Measurements from ENCODE around the gene FAF2. TPM values are rescaled to one million over a fixed set of nuclear protein-coding genes. Genes with fewer than 3 reads are reported as not detected.
"Not testable (repeated sequence)": the region's sequence is repeated elsewhere in the genome, so short reads cannot be mapped to it uniquely, and the experiment has no call there.

Gene FAF2
- total RNA-seq, 4 donors from 2014 or later, result 12.3 to 47.8 (median 32.5) TPM

DNA sequence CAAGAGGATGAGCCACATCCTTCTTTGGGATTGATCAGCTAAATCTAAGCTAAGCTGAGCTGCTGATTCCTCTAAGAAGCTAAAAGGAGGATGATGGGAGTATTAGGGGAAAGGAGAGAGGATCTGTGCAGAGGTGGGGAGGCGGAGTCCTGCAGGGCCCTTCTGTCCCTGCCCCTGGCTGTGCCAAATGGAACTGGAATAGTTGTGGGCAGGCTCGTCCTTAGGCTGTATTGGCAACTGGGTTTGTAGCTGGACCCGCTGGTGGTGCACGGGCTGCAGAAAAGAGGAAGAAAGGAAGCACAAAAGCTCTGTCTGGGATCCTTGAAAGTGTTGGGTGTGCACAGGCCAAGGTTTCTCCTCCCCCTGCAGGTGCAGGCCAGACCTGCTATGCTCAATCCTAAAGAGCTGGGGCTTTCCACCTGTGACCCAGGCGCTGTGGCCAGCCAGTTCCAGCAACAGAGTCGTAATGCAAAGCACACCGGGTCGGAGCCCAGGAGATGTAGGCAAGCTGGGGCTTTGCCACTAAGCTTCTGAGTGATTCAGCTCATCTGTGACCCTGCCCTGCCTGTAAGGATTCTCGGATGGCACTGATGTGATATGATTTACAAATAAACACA is 41.6 kb upstream of the FAF2 start:
- no peak overlapping the region for H3K4me3 ChIP-seq
- intact Hi-C loops (cut with DNase I; ENCODE audit: low total_unique reads), result no loop called here
- H3K27me3 ChIP-seq, result no peaks in the 10 kb centered on the region
- H3K36me3 ChIP-seq, result no peaks in the 10 kb centered on the region
- no peak for DNase-seq
- H3K9me3 ChIP-seq, result no peaks in the 10 kb centered on the region
- TF ChIP-seq, protein P1, sequence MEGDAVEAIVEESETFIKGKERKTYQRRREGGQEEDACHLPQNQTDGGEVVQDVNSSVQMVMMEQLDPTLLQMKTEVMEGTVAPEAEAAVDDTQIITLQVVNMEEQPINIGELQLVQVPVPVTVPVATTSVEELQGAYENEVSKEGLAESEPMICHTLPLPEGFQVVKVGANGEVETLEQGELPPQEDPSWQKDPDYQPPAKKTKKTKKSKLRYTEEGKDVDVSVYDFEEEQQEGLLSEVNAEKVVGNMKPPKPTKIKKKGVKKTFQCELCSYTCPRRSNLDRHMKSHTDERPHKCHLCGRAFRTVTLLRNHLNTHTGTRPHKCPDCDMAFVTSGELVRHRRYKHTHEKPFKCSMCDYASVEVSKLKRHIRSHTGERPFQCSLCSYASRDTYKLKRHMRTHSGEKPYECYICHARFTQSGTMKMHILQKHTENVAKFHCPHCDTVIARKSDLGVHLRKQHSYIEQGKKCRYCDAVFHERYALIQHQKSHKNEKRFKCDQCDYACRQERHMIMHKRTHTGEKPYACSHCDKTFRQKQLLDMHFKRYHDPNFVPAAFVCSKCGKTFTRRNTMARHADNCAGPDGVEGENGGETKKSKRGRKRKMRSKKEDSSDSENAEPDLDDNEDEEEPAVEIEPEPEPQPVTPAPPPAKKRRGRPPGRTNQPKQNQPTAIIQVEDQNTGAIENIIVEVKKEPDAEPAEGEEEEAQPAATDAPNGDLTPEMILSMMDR (IDR thresholded peaks at IDR 0.05), result no peak
- no peak for TF ChIP-seq POLR2A (IDR thresholded peaks at IDR 0.05)
- no peak overlapping the region for H3K27ac ChIP-seq
- no peaks in the 10 kb centered on the region for H3K4me1 ChIP-seq

DNA sequence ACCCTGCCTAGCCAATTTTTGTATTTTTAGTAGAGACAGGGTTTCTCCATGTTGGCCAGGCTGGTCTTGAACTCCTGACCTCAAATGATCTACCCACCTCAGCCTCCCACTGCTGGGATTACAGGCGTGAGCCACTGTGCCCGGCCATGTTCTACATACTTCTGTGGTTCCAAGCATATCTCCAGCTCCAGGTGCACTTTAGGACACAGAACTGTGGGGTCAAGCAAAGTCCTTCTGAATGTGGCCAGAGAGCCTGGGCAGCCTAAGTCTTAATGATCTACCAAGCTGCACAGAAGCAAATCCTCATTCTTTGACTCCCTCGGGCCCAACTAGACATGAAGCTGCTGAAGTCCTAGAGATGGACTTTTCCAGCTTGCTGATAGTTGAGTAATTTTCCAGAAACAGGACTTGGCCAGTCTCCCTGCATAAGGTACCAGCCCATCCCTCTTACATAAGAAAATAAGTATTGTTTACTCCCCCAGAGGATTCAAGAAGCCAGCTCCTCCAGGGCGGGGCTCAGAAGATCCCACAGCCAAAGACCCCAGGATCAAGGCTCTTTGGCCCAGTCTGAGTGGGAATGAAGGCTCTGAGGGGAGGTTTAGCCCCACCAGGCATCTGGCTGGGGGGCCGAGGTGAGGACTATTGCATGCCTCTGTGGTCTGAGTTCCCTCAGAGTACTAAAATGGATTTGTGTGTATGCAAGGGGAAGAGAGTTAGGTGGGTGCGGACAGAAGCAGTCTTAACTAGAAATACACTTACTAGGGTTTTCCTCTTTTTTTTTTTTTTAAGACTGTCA is 40.5 kb upstream of the FAF2 start:
- Histone ChIP-seq H3K27me3 (no peaks in the 10 kb centered on the region), H3K4me3 (no peak overlapping the region), H3K9me3 (no peaks in the 10 kb centered on the region), H3K36me3 (no peaks in the 10 kb centered on the region), H3K27ac (no peak overlapping the region), H3K4me1 (no peaks in the 10 kb centered on the region)
- intact Hi-C loops (cut with DNase I; ENCODE audit: low total_unique reads), result no loop called here
- DNase-seq, result no peak
- TF ChIP-seq POLR2A (IDR thresholded peaks at IDR 0.05), result no peak
- TF ChIP-seq, protein P1 (IDR thresholded peaks at IDR 0.05), result no peak

DNA sequence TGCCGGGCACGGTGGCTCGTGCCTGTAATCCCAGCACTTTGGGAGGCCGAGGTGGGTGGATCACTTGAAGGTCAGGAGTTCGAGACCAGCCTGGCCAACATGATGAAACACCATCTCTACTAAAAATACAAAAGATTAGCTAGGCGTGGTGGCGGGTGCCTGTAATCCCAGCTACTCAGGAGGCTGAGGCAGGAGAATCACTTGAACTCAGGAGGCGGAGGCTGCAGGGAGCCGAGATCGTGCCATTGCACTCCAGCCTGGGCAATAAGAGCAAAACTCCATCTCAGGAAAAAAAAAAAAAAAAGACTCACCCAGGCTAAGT is 40.0 kb upstream of the FAF2 start:
- H3K4me3 ChIP-seq; H3K27me3 ChIP-seq; H3K4me1 ChIP-seq; H3K27ac ChIP-seq; H3K36me3 ChIP-seq; DNase-seq; H3K9me3 ChIP-seq; intact Hi-C loops (cut with DNase I; ENCODE audit: low total_unique reads): not testable (repeated sequence)

DNA sequence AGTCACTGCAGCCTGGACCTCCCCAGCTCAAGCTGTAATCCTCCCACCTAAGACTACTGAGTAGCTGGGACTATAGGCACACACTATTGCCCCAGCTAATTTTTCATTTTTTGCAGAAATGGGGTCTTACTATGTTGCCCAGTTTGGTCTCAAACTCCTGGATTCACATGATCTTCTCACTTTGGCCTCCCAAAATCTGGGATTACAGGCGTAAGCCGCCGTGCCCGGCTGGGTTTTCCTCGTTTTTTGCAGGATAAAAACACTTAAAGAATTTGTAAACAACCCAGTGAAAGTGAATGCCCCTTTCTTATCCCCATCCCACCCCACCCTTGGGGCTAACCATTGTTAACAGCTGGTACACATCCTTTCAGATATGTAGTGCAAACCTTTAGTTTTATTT is 39.6 kb upstream of the FAF2 start:
- intact Hi-C loops (cut with DNase I; ENCODE audit: low total_unique reads), result no loop called here
- TF ChIP-seq POLR2A (IDR thresholded peaks at IDR 0.05), result no peak
- TF ChIP-seq, protein P1 (IDR thresholded peaks at IDR 0.05), result no peak
- Histone ChIP-seq H3K9me3 (no peaks in the 10 kb centered on the region), H3K4me1 (no peaks in the 10 kb centered on the region), H3K27me3 (no peaks in the 10 kb centered on the region), H3K4me3 (no peak overlapping the region), H3K27ac (no peak overlapping the region), H3K36me3 (no peaks in the 10 kb centered on the region)
- no peak for DNase-seq

DNA sequence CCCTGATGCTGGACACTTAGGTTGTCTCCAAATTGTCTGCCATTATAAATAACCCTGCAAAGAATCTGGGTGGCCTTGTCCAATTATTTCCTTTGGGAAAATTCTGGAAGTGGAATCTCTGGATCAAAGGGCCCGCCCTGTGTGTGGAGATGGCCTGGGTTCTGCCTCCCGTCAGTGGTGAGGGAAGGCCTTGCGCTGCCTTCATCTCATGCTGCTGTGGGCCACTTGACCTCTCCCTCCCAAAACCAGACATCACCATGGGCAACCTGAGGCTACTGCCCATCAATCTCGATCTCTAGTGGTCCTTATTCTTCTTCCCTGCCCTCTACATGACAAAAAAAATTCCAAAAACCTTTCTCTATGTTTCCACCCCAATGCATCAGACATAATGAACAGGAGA is 38.4 kb upstream of the FAF2 start:
- Histone ChIP-seq H3K4me3 (no peak overlapping the region), H3K36me3 (no peaks in the 10 kb centered on the region), H3K27me3 (no peaks in the 10 kb centered on the region), H3K27ac (no peak overlapping the region), H3K9me3 (no peaks in the 10 kb centered on the region), H3K4me1 (peaks cover 0 to 2% of the 10 kb centered on the region in 2 donors)
- intact Hi-C loops (cut with DNase I; ENCODE audit: low total_unique reads), result no loop called here
- no peak for TF ChIP-seq POLR2A (IDR thresholded peaks at IDR 0.05)
- TF ChIP-seq, protein P1 (IDR thresholded peaks at IDR 0.05), result no peak
- DNase-seq, result no peak
